HUES64 (cell line): ENCODE results near the gene ZNF407.

ENCODE experiments used
- H3K27ac ChIP-seq: 2 replicates; pipeline ENCODE4 v1.7.0; 2013; ENCODE audit warnings: low read depth, low read length, inconsistent platforms
- H3K27me3 ChIP-seq: 2 replicates; pipeline ENCODE4 v1.6.1; 2013; ENCODE audit warnings: mild to moderate bottlenecking, low read length; ENCODE audit not compliant: insufficient read depth
- H3K36me3 ChIP-seq: 2 replicates; pipeline ENCODE4 v1.6.1; 2013; ENCODE audit warnings: mild to moderate bottlenecking, low read length; ENCODE audit not compliant: insufficient read depth
- H3K4me1 ChIP-seq: 2 replicates; pipeline ENCODE4 v1.6.1; 2013; ENCODE audit warnings: mild to moderate bottlenecking, low read length, moderate library complexity; ENCODE audit not compliant: insufficient read depth
- H3K4me3 ChIP-seq: 2 replicates; pipeline ENCODE4 v1.5.1; 2013; ENCODE audit warnings: mild to moderate bottlenecking, low read length, moderate library complexity
- H3K9ac ChIP-seq: 2 replicates; pipeline ENCODE4 v1.6.1; 2013; ENCODE audit warnings: mild to moderate bottlenecking, low read depth, low read length
- H3K9me3 ChIP-seq: 2 replicates; pipeline ENCODE4 v1.6.1; 2013; ENCODE audit warnings: low read depth, low read length; ENCODE audit not compliant: insufficient read depth
- WGBS: fragments of 150-250, 120-280 bp; methylation state at CpG from one replicate; pipeline ENCODE4 v1.1.7; 2013; ENCODE audit warnings: missing lambda C conversion rate; 5-methylcytosine and 5-hydroxymethylcytosine counted together

The ZNF407 gene

GRCh38 chr18:74936343-74936742, 338.7 kb downstream of the ZNF407 start:
- no peaks in the 10 kb centered on the region for H3K27me3 ChIP-seq
- no peak overlapping the region for H3K27ac ChIP-seq
- H3K4me1 ChIP-seq: no peaks in the 10 kb centered on the region; the same call in 1 of the 2 replicates
- no peak overlapping the region for H3K4me3 ChIP-seq
- H3K36me3 ChIP-seq: no peaks in the 10 kb centered on the region
- H3K9me3 ChIP-seq: no peaks in the 10 kb centered on the region
- no peak overlapping the region for H3K9ac ChIP-seq
- 93% methylated on average over 6 of the region's 6 CpGs for WGBS

GRCh38 chr18:74937291-74937690, 339.6 kb downstream of the ZNF407 start:
- Histone ChIP-seq H3K27ac (no peak overlapping the region), H3K4me3 (no peak overlapping the region), H3K9me3 (no peaks in the 10 kb centered on the region), H3K36me3 (no peaks in the 10 kb centered on the region), H3K4me1 (no peaks in the 10 kb centered on the region; the same call in 1 of the 2 replicates), H3K27me3 (no peaks in the 10 kb centered on the region), H3K9ac (no peak overlapping the region)
- 97% methylated on average over 1 of the region's 1 CpG for WGBS

- Histone ChIP-seq H3K27me3 (no peaks in the 10 kb centered on the region), H3K27ac (no peak overlapping the region), H3K9ac (no peak overlapping the region), H3K4me1 (0 out of 2 replicates have a peak, but pooled peaks cover 10% of the 10 kb centered on the region), H3K4me3 (no peak overlapping the region), H3K36me3 (no peaks in the 10 kb centered on the region), H3K9me3 (no peaks in the 10 kb centered on the region)
- 96% methylated on average over 5 of the region's 5 CpGs for WGBS
Measured at GRCh38 chr18:74940856-74941255, 343.2 kb downstream of the ZNF407 start.

- Histone ChIP-seq H3K27me3 (no peaks in the 10 kb centered on the region), H3K36me3 (no peaks in the 10 kb centered on the region), H3K9ac (no peak overlapping the region), H3K4me1 (peaks cover 26% of the 10 kb centered on the region), H3K9me3 (no peaks in the 10 kb centered on the region), H3K27ac (no peak overlapping the region), H3K4me3 (no peak overlapping the region)
- 91% methylated on average over 7 of the region's 9 CpGs for WGBS
Measured at GRCh38 chr18:74942319-74942910, 344.7 kb downstream of the ZNF407 start.

- H3K36me3 ChIP-seq: no peaks in the 10 kb centered on the region
- no peak overlapping the region for H3K4me3 ChIP-seq
- H3K27me3 ChIP-seq: no peaks in the 10 kb centered on the region
- H3K9me3 ChIP-seq: no peaks in the 10 kb centered on the region
- no peak overlapping the region for H3K27ac ChIP-seq
- H3K9ac ChIP-seq: no peak overlapping the region
- WGBS: 100% methylated on average over 2 of the region's 5 CpGs
- peaks cover 46% of the 10 kb centered on the region for H3K4me1 ChIP-seq
Measured at GRCh38 chr18:74944676-74945075, 347.0 kb downstream of the ZNF407 start.

GRCh38 chr18:74945774-74946545, 348.3 kb downstream of the ZNF407 start:
- H3K4me3 ChIP-seq: no peak overlapping the region
- 82% methylated on average over 6 of the region's 7 CpGs for WGBS
- peaks cover 58% of the 10 kb centered on the region for H3K4me1 ChIP-seq
- H3K9me3 ChIP-seq: no peaks in the 10 kb centered on the region
- no peaks in the 10 kb centered on the region for H3K27me3 ChIP-seq
- H3K36me3 ChIP-seq: no peaks in the 10 kb centered on the region
- no peak overlapping the region for H3K9ac ChIP-seq
- H3K27ac ChIP-seq: no peak overlapping the region

GRCh38 chr18:74946646-74947375, 349.1 kb downstream of the ZNF407 start:
- WGBS: 88% methylated on average over 2 of the region's 3 CpGs
- Histone ChIP-seq H3K4me3 (no peak overlapping the region), H3K4me1 (peaks cover 64% of the 10 kb centered on the region), H3K9me3 (no peaks in the 10 kb centered on the region), H3K27me3 (no peaks in the 10 kb centered on the region), H3K36me3 (no peaks in the 10 kb centered on the region), H3K9ac (no peak overlapping the region), H3K27ac (no peak overlapping the region)

GRCh38 chr18:74947417-74947816, 349.7 kb downstream of the ZNF407 start:
- peaks cover 64% of the 10 kb centered on the region for H3K4me1 ChIP-seq
- WGBS: 72% methylated on average over 10 of the region's 10 CpGs
- peak overlapping the region; percentile 33; the same call in 1 of the 2 replicates for H3K27ac ChIP-seq
- no peaks in the 10 kb centered on the region for H3K9me3 ChIP-seq
- no peak overlapping the region for H3K4me3 ChIP-seq
- H3K27me3 ChIP-seq: no peaks in the 10 kb centered on the region
- no peak overlapping the region for H3K9ac ChIP-seq
- no peaks in the 10 kb centered on the region for H3K36me3 ChIP-seq

- H3K9me3 ChIP-seq: no peaks in the 10 kb centered on the region
- H3K36me3 ChIP-seq: no peaks in the 10 kb centered on the region
- H3K9ac ChIP-seq: no peak overlapping the region
- WGBS: 76% methylated on average over 4 of the region's 4 CpGs
- H3K4me1 ChIP-seq: peaks cover 64% of the 10 kb centered on the region
- peak overlapping the region; percentile 33; the same call in 1 of the 2 replicates for H3K27ac ChIP-seq
- no peak overlapping the region for H3K4me3 ChIP-seq
- no peaks in the 10 kb centered on the region for H3K27me3 ChIP-seq
Measured at GRCh38 chr18:74947875-74948274, 350.2 kb downstream of the ZNF407 start.

GRCh38 chr18:74949611-74950010, 351.9 kb downstream of the ZNF407 start:
- Histone ChIP-seq H3K27ac (no peak overlapping the region), H3K9me3 (no peaks in the 10 kb centered on the region), H3K9ac (no peak overlapping the region), H3K4me1 (peaks cover 61% of the 10 kb centered on the region), H3K4me3 (no peak overlapping the region), H3K36me3 (no peaks in the 10 kb centered on the region), H3K27me3 (no peaks in the 10 kb centered on the region)
- WGBS: 85% methylated on average over 1 of the region's 1 CpG

GRCh38 chr18:74950479-74950878, 352.8 kb downstream of the ZNF407 start:
- H3K4me1 ChIP-seq: peaks cover 54% of the 10 kb centered on the region
- H3K9me3 ChIP-seq: no peaks in the 10 kb centered on the region
- no peaks in the 10 kb centered on the region for H3K27me3 ChIP-seq
- H3K4me3 ChIP-seq: no peak overlapping the region
- 51% methylated on average over 4 of the region's 4 CpGs for WGBS
- H3K27ac ChIP-seq: no peak overlapping the region
- no peaks in the 10 kb centered on the region for H3K36me3 ChIP-seq
- H3K9ac ChIP-seq: no peak overlapping the region
